ENCODE data around the gene ZBTB16.

GRCh38 chr11:114154271-114155047, 94.9 kb downstream of the ZBTB16 start:
- TF ChIP-seq CTCF (IDR thresholded peaks at IDR 0.05) (no peak), EZH2 (IDR thresholded peaks at IDR 0.05) (no peak)

All from neural progenitor cell (in vitro differentiated cells).